Activated CD4-positive, alpha-beta memory T cell treated with anti-CD3 and anti-CD28 coated beads for 36 hours (primary cell): ENCODE results near the gene SIRPA. TPM values are rescaled to one million over a fixed set of nuclear protein-coding genes. Genes with fewer than 3 reads are reported as not detected.
"Not testable (repeated sequence)": the region's sequence is repeated elsewhere in the genome, so short reads cannot be mapped to it uniquely, and the experiment has no call there.

Source experiments
- CTCF ChIA-PET: fragments of 350-600 bp; sonication (Branson Sonifier 250); formaldehyde crosslinking; loops from one replicate; lab custom pipeline; 2021; ENCODE audit warnings: antibody characterized with exemption, inconsistent platforms; lab: Charles Lee
- POLR2A ChIA-PET: fragments of 350-600 bp; sonication (Branson Sonifier 250); formaldehyde crosslinking; loops from one replicate; lab custom pipeline; 2021; ENCODE audit warnings: antibody characterized with exemption; lab: Charles Lee
- DNase-seq: peaks from one replicate; pipeline ENCODE4 v3.0.0-alpha.2; 2020
- H3K27ac Mint-ChIP-seq: one replicate; pipeline ENCODE4 v1.8.0; 2021; ENCODE audit warnings: mixed read lengths
- H3K27me3 Mint-ChIP-seq: one replicate; pipeline ENCODE4 v1.8.0; 2021; ENCODE audit warnings: mixed read lengths
- H3K36me3 Mint-ChIP-seq: one replicate; pipeline ENCODE4 v1.8.0; 2021; ENCODE audit warnings: mixed read lengths
- H3K4me1 Mint-ChIP-seq: one replicate; pipeline ENCODE4 v1.8.0; 2021; ENCODE audit warnings: low read depth, mixed read lengths
- H3K4me3 Mint-ChIP-seq: one replicate; pipeline ENCODE4 v1.8.0; 2021; ENCODE audit warnings: mild to moderate bottlenecking, mixed read lengths
- H3K9me3 Mint-ChIP-seq: one replicate; pipeline ENCODE4 v1.8.0; 2021; ENCODE audit warnings: mixed read lengths
- intact Hi-C: fragments of 100-400 bp; cut with micrococcal nuclease; formaldehyde crosslinking; loops from one replicate; pipeline ENCODE4 v1.15.1; 2023
- total RNA-seq, 2 experiments: library from RNA; stranded (reverse); gene quantifications; one replicate each; pipeline ENCODE4 v1.2.3, GENCODE V29; 2021

SIRPA gene
- total RNA-seq, 2 experiments from 2014 or later: not detected

DNA sequence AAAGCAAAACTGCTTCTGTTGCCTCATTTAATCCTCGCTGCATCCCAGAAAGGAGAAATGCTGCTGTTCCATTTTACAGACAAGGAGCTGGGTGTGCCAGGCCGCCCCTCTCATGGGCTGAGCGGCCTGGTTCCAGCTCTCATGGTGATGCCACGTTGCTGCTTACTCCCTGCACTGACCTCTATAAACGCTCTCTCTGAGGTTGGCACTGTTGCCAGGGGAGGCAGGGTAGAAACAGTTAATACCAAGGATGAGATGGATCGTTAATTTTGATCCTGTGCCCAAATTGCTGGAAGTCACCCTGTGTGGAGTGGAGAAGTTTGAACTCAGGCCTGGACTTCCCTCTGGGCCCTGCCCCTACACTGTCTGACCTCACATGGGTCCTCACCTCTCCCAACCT lies 25.6 kb downstream of the SIRPA start:
- H3K9me3 Mint-ChIP-seq: no peaks in the 10 kb centered on the region
- DNase-seq: no peak
- no peak overlapping the region for H3K4me3 Mint-ChIP-seq
- ChIA-PET CTCF (no interaction called here), POLR2A (no interaction called here)
- no peak overlapping the region for H3K27ac Mint-ChIP-seq
- H3K4me1 Mint-ChIP-seq: no peaks in the 10 kb centered on the region
- no peaks in the 10 kb centered on the region for H3K27me3 Mint-ChIP-seq
- H3K36me3 Mint-ChIP-seq: no peaks in the 10 kb centered on the region
- intact Hi-C loops: no loop called here

DNA sequence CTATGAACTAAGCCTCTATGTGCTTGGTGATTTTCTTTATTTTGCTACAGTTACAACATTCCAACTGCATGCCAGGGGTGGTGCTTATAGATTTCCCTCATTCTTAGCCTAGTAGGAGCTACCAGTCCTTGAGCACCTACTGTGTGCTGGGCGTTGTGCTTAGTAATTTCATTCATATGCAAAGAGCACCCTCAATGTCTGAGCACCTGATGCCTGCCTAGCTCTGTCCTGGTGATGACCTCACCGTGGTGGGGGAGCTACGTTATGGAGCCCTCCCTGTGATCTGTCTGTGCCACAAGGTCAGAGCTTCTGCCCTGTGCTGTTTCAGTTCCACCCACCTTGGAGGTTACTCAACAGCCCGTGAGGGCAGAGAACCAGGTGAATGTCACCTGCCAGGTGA lies 26.8 kb downstream of the SIRPA start:
- DNase-seq, POLR2A ChIA-PET, H3K9me3 Mint-ChIP-seq, H3K27me3 Mint-ChIP-seq, H3K4me1 Mint-ChIP-seq, H3K36me3 Mint-ChIP-seq, H3K4me3 Mint-ChIP-seq, intact Hi-C loops, CTCF ChIA-PET, H3K27ac Mint-ChIP-seq: not testable (repeated sequence)

DNA sequence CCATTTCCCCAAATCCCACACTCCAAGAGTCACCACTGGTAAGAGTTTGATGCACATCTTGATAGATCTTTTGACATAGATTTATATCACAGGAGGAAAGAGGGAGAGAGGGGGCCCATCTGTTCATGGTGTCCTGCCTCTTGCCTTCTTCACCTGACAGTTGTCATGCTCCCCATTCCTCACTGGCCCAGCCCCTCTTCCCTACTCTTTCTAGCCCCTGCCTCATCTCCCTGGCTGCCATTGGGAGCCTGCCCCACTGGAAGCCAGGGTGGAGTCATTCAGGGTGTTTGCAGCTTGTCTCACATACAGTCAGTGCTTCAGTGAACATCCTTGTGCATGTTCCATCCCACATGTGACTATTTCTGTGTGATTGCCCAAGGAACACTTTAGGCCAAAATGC lies 27.6 kb downstream of the SIRPA start:
- intact Hi-C loops: no loop called here
- ChIA-PET POLR2A (no interaction called here), CTCF (no interaction called here)
- Mint-ChIP-seq H3K27ac (no peak overlapping the region), H3K27me3 (peaks cover 3% of the 10 kb centered on the region), H3K4me3 (no peak overlapping the region), H3K36me3 (no peaks in the 10 kb centered on the region), H3K4me1 (no peaks in the 10 kb centered on the region), H3K9me3 (no peaks in the 10 kb centered on the region)
- no peak for DNase-seq

DNA sequence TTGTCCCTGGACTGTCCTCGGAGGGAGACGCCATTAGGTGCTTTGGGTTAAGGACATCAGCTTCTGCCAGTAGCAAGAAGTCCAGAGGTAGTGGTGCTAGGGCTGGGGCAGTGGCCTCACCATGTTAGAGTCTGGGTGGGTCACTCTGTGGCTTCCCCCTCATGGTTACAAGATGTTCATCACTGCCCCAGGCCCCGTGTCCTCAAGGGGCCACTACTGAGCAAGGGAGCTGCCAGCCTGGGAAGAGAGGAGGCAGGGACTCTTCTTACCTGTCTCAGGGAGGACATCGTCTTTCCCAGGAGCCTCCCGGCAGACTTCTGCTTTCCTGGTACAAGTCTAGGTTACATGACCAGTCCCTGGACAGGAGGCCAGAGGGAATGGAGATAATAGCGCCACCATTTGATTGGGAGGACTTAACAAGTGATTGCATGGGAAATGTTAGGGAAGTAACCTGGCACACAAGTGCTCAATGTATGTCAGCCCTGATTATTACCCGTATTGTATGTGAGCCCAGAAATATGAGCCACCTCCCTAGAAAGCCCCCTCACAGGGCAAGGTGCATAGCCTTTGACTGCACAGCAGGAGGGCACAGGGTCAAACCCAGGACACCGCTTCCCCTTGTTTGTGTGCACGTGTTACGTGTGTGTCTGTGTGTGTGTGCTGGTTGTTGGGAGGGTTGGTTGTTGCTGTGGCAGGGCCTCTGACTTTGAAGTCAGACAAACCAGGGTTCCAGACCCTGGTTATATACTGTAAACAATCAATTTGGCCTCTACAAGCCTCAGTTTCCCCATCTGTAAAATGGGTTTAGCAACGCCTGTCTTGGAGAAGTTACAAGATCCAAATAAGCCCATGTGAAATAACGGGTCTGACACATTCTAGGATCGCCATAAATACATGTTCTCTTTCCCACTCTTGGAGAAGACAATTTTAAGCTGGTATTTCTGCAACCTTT lies 30.0 kb downstream of the SIRPA start:
- intact Hi-C loops: no loop called here
- H3K27me3 Mint-ChIP-seq: peaks cover 6% of the 10 kb centered on the region
- DNase-seq: no peak
- H3K4me1 Mint-ChIP-seq: no peaks in the 10 kb centered on the region
- H3K4me3 Mint-ChIP-seq: no peak overlapping the region
- H3K36me3 Mint-ChIP-seq: no peaks in the 10 kb centered on the region
- no peaks in the 10 kb centered on the region for H3K9me3 Mint-ChIP-seq
- POLR2A ChIA-PET: no interaction called here
- CTCF ChIA-PET: no interaction called here
- no peak overlapping the region for H3K27ac Mint-ChIP-seq

DNA sequence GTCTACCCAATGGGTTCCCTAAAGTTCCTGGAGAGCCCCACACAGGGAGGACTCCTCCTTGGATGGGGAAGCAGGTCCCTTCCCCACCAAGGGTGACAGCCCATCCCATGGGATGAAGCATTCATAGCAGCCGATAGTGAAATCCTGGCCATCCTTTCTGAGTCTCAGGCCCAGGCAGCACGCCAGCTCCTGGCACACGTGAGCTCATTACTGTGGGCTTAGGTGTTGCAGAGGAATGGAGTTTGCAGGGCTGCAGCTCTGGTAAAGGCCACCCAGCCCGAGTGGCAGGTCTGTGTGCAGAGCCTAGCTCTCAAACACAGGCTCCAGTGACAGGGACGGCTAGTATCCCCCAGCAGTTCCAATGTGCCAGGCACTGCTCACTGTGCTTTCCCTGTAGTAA lies 31.0 kb downstream of the SIRPA start:
- H3K27me3 Mint-ChIP-seq: peaks cover 10% of the 10 kb centered on the region
- no peaks in the 10 kb centered on the region for H3K36me3 Mint-ChIP-seq
- no peak overlapping the region for H3K4me3 Mint-ChIP-seq
- no peak overlapping the region for H3K27ac Mint-ChIP-seq
- intact Hi-C loops: no loop called here
- H3K4me1 Mint-ChIP-seq: no peaks in the 10 kb centered on the region
- POLR2A ChIA-PET: no interaction called here
- DNase-seq: no peak
- H3K9me3 Mint-ChIP-seq: no peaks in the 10 kb centered on the region
- CTCF ChIA-PET: no interaction called here

DNA sequence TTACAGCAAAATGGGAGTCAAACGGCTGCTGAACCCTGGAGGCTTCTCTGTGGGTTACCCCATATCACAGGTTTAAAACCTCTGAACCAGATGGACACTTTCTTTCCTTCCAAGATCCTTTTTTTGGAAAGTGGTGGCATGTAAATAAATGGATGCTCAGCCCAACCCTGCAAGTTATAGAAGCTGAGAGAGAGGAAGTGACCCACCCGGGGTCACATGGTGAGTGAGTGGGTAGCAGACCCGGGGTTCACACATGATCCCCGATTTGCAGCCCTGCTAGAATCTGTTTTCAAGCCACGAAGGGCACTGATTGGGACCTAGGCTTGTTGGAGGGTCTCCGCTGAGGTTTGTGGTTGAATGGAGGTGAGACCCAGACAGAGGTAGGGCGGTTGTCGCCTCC lies 32.0 kb downstream of the SIRPA start:
- Mint-ChIP-seq H3K27me3 (peaks cover 14% of the 10 kb centered on the region), H3K4me1 (no peaks in the 10 kb centered on the region), H3K9me3 (no peaks in the 10 kb centered on the region), H3K36me3 (no peaks in the 10 kb centered on the region), H3K27ac (no peak overlapping the region), H3K4me3 (no peak overlapping the region)
- intact Hi-C loops: no loop called here
- CTCF ChIA-PET: no interaction called here
- POLR2A ChIA-PET: no interaction called here
- DNase-seq: no peak

DNA sequence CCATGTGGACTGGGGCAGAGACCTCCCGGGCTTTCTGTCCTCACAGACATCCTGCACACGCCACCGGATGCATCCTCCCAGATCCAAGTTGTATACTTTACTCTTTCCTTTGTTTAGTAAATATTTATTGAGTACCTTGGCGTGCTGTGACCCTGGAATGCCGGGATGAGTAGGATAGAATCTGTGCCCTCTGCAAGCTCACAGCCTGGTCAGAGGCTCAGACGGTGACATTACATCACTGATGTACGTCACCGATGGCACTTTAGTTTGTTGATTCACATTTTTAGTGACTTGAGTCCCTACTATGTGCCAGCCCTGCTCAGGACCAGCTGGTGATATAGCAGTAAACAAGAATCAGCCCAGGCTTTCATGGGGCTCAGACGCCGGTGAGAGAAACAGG lies 32.9 kb downstream of the SIRPA start:
- Mint-ChIP-seq H3K27ac (no peak overlapping the region), H3K27me3 (peaks cover 23% of the 10 kb centered on the region), H3K9me3 (no peaks in the 10 kb centered on the region), H3K4me3 (no peak overlapping the region), H3K4me1 (no peaks in the 10 kb centered on the region), H3K36me3 (no peaks in the 10 kb centered on the region)
- intact Hi-C loops: no loop called here
- ChIA-PET POLR2A (no interaction called here), CTCF (no interaction called here)
- DNase-seq: no peak

DNA sequence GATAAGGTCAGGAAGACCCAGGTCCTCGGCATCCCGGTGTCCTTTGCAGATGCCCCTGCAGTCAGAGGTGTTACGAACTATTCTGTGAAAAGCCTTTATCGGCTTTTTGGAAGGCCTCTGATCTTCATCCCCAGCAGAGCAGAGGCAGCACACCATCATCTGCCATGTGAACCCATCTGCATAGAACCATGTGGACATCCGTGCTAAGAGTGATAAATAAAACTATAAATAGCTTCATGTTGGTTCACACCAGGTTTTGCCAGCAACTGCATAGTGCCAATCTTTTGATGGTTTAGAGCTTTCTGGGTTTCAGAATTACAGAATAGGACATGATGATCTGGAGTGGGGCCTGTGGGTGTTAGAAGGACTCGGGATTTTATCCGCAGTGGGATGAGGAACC lies 33.6 kb downstream of the SIRPA start:
- Mint-ChIP-seq H3K27me3 (peaks cover 23% of the 10 kb centered on the region), H3K9me3 (no peaks in the 10 kb centered on the region), H3K4me1 (no peaks in the 10 kb centered on the region), H3K4me3 (no peak overlapping the region), H3K36me3 (no peaks in the 10 kb centered on the region), H3K27ac (no peak overlapping the region)
- intact Hi-C loops: no loop called here
- POLR2A ChIA-PET: no interaction called here
- no peak for DNase-seq
- CTCF ChIA-PET: no interaction called here

DNA sequence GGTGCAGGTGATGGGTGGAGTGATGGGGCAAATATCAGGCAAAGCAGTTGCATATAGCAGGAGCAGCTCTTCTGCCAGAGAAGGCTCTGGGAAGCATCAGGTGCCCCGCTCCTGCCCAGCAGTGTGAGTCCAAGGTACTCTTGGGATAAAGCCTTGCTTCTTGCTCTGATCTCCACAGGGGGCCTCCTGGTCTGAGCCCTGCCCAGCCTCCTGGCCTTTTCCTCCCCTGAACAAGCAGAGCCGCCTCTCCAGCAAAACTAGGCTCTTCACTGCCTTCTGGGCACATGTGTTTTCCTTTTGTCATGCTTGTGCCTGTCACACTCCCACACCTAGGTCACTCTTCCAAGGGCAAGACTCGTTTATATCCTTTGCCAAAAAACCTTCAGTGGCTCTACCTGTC lies 34.3 kb downstream of the SIRPA start:
- no peaks in the 10 kb centered on the region for H3K9me3 Mint-ChIP-seq
- POLR2A ChIA-PET: no interaction called here
- H3K27ac Mint-ChIP-seq: no peak overlapping the region
- CTCF ChIA-PET: no interaction called here
- no peaks in the 10 kb centered on the region for H3K36me3 Mint-ChIP-seq
- DNase-seq: no peak
- no peaks in the 10 kb centered on the region for H3K4me1 Mint-ChIP-seq
- H3K27me3 Mint-ChIP-seq: peaks cover 28% of the 10 kb centered on the region
- H3K4me3 Mint-ChIP-seq: no peak overlapping the region
- intact Hi-C loops: no loop called here

DNA sequence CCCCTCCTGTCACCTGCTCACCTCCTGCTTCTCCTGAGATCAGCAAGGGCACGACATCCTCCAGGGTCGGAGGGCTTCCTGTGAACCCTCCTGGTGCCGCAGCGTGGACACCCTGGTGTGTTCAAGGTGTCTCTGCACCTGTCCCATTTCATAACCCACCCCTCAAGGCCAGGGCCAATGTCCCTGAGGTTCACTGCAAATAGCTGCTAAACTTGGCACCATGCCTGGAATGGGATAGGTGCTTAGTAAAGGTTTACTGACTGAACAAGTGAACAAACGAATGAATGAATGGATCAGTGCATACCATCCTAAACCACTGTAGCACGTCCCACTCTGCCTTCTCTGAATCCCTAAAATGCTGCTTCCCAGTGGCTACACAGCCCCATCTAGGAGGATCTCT lies 35.0 kb downstream of the SIRPA start:
- no peak for DNase-seq
- H3K9me3 Mint-ChIP-seq: no peaks in the 10 kb centered on the region
- intact Hi-C loops: no loop called here
- H3K4me1 Mint-ChIP-seq: no peaks in the 10 kb centered on the region
- ChIA-PET CTCF (no interaction called here), POLR2A (no interaction called here)
- no peak overlapping the region for H3K4me3 Mint-ChIP-seq
- no peak overlapping the region for H3K27ac Mint-ChIP-seq
- H3K36me3 Mint-ChIP-seq: no peaks in the 10 kb centered on the region
- H3K27me3 Mint-ChIP-seq: peaks cover 29% of the 10 kb centered on the region

DNA sequence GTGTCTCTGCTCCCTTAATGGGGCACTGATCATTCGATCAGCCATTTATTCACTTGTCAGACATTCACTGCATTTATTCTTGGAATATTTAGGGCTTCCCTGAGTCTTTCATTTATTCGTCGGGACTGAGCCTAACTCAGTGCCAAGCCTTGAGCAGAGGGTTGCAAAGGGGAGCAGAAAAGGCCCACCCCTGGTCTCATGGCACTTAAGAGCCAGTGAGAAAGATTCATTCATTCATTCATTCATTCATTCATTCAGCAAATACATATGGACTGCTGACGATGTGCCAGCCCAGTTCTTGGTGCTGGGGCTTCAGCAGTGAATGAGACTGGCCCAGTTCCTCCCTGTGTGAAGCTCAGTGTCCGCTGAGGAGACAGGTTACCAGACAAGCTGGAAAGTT lies 36.6 kb downstream of the SIRPA start:
- CTCF ChIA-PET: no interaction called here
- Mint-ChIP-seq H3K27ac (no peak overlapping the region), H3K4me3 (no peak overlapping the region), H3K36me3 (no peaks in the 10 kb centered on the region), H3K27me3 (peaks cover 29% of the 10 kb centered on the region), H3K4me1 (no peaks in the 10 kb centered on the region), H3K9me3 (no peaks in the 10 kb centered on the region)
- intact Hi-C loops: no loop called here
- DNase-seq: no peak
- POLR2A ChIA-PET: no interaction called here

DNA sequence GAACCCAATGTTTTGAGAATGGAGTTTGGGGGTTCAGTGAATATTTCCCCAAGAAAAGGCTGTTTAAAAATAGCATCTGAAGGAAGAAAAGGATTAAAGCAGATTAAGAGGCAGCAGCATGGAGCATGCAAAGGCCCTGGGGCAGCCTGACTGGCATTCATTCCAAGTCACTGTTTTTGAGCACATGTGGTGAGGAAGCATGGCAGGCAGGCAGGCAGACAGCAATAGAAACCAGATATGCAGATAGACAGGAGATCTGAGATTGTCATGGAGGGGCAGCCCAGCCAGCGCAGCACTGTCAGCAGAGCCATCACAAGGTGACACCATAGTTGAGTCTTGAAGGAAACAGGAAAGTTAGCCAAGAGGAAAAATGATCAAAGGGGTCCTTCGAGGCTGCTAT lies 37.8 kb downstream of the SIRPA start:
- H3K27ac Mint-ChIP-seq: no peak overlapping the region
- POLR2A ChIA-PET: no interaction called here
- H3K27me3 Mint-ChIP-seq: peaks cover 29% of the 10 kb centered on the region
- intact Hi-C loops: no loop called here
- H3K4me3 Mint-ChIP-seq: no peak overlapping the region
- no peaks in the 10 kb centered on the region for H3K4me1 Mint-ChIP-seq
- no peaks in the 10 kb centered on the region for H3K9me3 Mint-ChIP-seq
- no peaks in the 10 kb centered on the region for H3K36me3 Mint-ChIP-seq
- no peak for DNase-seq
- CTCF ChIA-PET: no interaction called here

DNA sequence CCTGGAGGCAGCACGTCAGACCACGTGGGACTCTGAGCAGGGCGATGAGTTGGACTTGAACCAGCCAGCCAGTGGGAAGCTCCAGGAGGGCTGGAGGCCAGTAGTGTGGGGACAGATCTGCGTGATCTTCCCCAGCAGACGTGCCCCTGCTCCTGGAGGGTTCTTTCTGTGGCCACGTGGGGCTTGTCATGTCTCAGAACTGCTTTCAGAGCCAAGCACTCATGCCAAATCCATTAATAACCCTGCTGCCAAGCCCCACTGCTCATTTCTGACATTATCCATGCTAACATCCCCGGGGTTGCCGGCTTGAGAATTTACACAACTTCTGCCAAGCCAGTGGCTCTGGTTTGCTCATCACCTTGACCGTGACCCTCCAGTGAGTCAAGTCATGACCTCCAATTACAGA lies 38.3 kb downstream of the SIRPA start:
- no peaks in the 10 kb centered on the region for H3K9me3 Mint-ChIP-seq
- no peak overlapping the region for H3K27ac Mint-ChIP-seq
- no peak overlapping the region for H3K4me3 Mint-ChIP-seq
- CTCF ChIA-PET: no interaction called here
- POLR2A ChIA-PET: no interaction called here
- intact Hi-C loops: no loop called here
- H3K36me3 Mint-ChIP-seq: no peaks in the 10 kb centered on the region
- no peaks in the 10 kb centered on the region for H3K4me1 Mint-ChIP-seq
- no peak for DNase-seq
- peaks cover 31% of the 10 kb centered on the region for H3K27me3 Mint-ChIP-seq
